Raji (cell line): ENCODE measurements around the gene SNCB.

Source experiments
- POLR2A ChIP-seq: IDR thresholded peaks from 2 replicates; pipeline ENCODE4 v1.6.1; 2011; ENCODE audit warnings: low read depth, low read length, control low read depth; ENCODE audit not compliant: insufficient read depth

SNCB gene

DNA sequence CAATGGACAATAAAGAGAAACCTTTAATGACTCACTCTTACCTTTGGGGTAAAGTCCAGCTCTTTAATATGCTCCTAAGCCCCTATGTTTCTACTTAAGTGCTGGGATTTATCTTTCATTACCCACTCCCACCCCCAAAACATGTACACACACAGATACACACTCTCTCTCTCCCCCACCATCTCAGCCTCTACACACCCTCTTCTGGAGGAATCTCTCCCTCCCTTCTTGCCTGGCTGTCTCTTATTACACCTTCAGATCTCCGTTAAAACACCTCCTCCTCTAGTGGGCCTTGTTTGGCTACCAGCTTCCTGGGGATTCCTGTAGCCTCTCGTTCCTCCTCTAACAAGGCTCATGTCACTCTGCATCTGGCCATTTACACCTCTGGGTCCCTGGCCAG is 27.2 kb downstream of the SNCB start:
- TF ChIP-seq POLR2A: no peak

GRCh38 chr5:176601901-176602482 is 28.3 kb downstream of the SNCB start:
- TF ChIP-seq POLR2A: no peak

DNA sequence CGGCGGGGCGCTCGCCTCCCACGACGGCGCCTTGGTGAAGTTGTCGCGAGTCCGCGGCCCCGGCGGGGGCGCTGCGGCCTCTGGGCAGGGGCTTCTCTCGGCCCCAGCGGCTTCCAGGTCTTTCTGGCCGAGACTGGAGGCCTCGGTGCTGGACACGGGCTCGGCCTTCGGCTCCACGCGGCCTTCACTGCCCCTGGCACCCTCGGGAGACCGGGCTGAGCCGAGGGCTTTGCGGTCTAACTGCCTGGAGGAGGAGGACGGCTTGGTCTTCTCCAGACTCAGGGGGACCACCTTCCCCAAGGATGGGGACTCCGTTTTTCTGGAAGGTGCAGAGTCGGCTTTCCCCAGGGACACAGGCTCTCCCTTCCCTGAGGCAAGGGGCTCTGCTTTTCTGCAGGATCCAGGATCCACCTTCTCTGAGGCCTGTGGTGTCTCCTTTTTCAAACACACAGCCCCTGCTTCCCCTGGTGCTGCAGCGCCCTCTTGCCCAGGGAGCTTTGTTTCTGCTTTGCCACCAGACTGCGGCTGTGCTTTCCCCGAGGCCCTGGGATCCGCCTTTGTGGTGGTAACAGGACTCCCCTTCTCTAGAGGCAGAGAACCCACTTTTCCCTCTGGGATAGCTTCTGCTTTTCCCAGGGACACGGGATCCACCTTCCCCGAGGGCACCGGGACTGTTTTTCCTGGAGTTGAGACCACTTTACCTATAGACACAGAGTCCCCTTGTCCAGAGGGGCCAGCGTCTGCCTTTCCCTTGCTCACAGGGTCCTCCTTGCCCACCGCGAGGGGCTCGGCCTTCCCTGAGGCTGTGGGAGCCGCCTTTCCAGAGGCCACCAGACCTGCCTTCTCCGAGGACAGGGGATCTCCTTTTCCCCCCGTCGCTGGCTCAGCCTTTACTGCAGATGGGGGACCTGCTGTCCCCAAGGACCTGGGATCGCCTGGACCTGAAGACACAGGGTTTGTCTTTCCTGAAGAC is 32.6 kb downstream of the SNCB start:
- no peak for TF ChIP-seq POLR2A

DNA sequence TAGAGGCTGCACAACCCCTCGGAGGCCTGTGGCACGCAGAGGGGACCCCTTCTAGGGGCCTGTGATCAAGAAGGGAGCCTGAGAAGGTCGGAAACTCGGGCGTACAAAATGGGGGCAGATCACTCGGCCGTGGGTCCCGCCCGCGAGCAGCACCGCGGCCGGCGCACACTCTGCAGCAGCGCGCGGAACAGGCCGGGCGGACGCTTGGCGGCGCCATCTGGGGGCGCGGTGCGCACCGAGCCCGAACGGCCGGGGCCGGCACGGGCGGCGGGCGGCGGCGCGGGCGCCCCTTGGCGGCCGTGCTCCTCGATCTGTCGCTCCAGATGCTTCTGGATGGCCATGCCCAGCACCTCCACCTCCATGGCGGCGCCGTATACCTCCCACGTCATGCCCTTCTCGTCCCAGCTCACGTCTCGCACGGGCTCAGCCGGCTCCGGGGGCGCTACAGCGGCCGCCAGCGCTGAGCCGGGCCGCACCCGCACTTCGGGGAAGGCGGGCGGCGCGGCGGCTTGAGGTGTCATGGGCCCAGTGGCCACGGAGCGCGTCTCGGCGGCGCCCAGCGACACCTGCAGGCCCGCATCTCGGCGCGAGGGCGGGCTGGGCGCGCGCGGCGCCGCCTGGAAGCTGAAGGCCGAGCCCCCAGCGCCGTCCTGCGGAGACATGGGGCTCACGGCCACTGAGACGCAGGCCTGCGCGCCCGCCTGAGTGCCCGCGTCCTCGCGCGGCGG is 33.5 kb downstream of the SNCB start:
- no peak for TF ChIP-seq POLR2A

DNA sequence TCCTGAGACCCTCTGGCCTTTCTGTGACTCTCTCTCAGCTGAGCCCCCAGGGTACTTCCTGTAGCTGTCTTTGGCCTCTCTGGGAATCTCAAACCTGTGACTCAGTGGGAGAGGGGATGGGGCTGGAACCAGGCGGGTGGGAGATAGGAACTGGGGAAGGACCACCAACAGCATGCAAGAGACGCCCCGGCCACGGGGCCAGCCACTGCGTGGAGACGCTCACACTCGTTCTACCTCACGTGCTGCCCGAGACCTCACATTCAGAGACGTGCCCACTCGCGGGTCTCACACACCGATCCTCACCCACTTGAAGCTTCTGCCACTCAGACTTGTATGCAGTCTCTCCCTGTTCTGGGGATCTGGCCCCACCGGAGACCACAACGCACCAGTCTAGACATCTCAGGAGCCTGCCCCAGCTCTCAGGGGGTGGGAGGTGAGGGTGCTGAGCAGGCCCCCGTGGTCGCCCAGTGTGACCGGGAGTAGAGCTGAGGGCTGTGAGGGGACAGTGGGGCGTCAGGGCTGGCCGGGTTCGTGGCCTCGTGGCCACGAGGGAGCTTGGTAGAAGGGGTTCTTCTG is 34.2 kb downstream of the SNCB start:
- no peak for TF ChIP-seq POLR2A

DNA sequence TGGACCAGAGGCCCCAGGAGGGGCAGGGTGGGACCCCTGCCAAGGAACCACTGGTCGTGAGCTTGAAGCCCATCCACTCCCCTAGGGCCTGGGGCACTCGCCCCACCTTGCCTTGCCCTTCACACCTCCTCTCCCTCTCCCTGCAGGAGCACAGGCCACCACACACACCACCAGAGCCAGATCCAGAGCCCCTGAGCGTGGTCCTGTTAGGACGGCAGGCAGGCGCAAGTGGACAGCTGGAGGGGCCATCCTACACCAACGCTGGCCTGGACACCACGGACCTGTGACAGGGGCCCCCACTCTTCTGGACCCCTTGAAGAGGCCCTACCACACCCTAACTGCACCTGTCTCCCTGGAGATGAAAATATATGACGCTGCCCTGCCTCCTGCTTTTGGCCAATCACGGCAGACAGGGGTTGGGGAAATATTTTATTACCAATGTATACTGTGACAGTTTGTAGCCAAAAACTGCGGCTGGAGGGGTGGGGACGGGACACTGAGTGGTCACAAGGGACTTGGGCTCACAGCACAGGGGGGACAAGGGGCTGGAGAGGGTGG is 34.9 kb downstream of the SNCB start:
- no peak for TF ChIP-seq POLR2A

- no peak for TF ChIP-seq POLR2A
Measured at GRCh38 chr5:176594554-176594953, 35.8 kb downstream of the SNCB start.

GRCh38 chr5:176593273-176593869 is 37.0 kb downstream of the SNCB start:
- no peak for TF ChIP-seq POLR2A

- no peak for TF ChIP-seq POLR2A
Measured at GRCh38 chr5:176592573-176592972, 37.8 kb downstream of the SNCB start.

- TF ChIP-seq POLR2A: no peak
Measured at GRCh38 chr5:176590035-176590717, 40.2 kb downstream of the SNCB start.

DNA sequence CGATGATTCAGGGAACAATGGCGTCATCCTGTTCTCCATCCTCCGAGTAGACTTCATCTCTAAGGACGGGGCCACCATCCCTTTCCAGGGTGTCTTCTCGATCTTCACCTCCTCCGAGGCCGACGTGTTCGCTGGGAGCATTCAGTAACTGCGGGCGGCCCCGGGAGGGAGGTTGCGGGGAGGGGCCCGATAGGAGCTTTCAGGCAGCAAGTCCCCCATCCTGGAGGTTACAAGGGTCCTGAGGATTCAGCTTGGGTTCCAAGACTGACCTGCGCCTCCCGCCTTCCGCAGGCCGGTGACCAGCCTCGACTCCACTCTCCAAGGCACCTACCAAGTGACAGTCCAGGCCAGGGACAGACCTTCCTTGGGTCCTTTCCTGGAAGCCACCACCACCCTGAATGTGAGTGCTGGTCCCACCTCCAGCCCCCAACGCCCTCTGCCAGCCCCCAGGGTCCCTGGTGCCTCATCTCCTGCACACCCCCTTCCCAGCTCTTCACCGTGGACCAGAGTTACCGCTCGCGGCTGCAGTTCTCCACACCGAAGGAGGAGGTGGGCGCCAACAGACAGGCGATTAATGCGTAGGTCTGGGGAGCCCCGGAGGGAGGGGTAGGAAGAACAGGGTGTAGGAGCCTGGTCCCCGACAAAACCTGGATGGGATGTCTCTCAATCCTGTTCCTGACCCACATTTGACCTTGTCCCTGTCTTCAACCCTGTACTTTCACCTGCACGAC is 41.1 kb downstream of the SNCB start:
- TF ChIP-seq POLR2A: no peak

DNA sequence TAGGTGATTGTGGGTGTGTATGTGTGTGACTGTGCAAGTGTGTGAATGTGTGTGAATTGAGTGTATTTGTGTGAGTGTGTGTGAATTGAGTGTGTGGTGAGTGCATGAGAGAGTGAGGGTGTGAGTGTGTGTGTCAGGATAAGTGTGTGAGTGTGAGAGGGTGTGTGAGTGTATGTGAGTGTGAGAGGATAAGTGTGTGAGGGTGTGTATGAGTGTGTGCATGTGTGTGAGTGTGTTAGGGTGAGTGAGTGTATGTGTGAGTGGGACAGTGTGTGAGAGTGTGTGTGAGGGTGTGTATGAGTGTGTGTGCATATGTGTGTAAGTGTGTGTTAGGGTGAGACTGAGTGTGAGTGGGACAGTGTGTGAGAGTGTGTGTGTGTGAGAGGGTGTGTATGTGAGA is 42.0 kb downstream of the SNCB start:
- TF ChIP-seq POLR2A: no peak

DNA sequence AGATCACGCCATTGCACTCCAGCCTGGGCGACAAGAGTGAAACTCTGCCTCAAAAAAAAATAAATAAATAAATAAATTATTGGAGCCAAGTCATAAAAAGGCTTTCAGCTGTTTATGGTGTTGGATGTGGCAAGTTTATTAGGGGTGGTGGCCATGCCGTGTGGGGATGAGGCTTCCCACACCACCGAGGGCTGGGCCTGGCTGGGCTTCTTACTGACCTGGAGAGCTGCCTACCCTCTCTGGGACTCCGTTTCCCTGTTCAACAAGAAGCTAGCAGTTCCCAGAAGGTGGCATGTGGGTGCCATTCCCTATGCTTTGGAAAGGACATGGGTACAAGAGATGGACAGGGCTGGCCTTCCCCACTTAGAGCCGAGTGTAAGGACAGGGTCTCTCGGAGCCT is 42.9 kb downstream of the SNCB start:
- no peak for TF ChIP-seq POLR2A

DNA sequence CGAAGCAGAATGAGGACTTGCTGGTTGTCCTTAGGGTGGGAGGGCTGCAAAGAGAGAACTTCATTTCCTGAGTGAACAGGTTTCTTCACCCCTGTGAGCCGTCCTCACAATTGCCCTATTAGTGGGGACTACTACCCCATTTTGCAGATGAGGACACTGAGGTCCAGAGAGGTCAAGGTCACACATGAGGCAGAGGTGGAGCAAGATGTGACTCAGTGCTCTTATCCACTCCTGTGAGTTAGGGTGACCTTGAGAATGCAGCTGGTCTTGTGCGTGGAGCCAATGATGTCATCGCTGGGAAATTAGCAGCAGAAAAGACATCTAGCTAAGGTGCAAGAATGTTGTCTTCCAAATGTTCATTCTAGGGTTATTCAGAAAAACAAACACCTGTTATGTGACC is 47.3 kb downstream of the SNCB start:
- no peak for TF ChIP-seq POLR2A

DNA sequence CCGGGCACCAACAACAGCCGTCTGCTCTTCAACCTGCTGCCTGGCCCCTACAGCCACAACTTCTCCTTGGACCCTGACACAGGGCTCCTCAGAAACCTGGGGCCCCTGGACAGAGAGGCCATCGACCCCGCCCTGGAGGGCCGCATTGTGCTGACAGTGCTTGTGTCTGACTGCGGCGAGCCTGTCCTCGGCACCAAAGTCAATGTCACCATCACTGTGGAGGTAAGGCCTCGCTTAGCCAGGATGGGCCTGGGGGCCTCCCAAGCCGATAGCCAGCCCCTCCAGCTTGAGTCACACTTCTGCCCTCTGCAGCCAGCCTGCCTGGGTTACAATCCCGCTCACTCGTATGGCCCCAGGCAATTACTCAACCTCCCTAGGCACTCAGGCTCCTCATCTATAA is 49.0 kb downstream of the SNCB start:
- no peak for TF ChIP-seq POLR2A
